A673 (cell line): Measurements from ENCODE around the gene PSMG4. TPM values are rescaled to one million over a fixed set of nuclear protein-coding genes. Genes with fewer than 3 reads are reported as not detected.

Experiments
- BruUV-seq: library from RNA; stranded (reverse); fragments of 400-500 nt; replicated peaks from 2 replicates; lab custom pipeline; 2021; lab: Mats Ljungman, UMichigan
- CTCF ChIA-PET: fragments of 300-600 bp; sonication (Branson Sonifier 250); formaldehyde crosslinking; loops from one replicate; lab custom pipeline; 2022; ENCODE audit warnings: antibody characterized with exemption; lab: Charles Lee
- POLR2A ChIA-PET: fragments of 300-600 bp; sonication (Branson Sonifier 250); formaldehyde crosslinking; loops from one replicate; lab custom pipeline; 2022; ENCODE audit warnings: antibody characterized with exemption; ENCODE audit not compliant: low non-redundant PET; lab: Charles Lee
- DNase-seq: peaks from one replicate; pipeline ENCODE4 v3.0.0-alpha.2; 2015; ENCODE audit warnings: low spot score
- H3K27ac ChIP-seq: fragments of 200-600 bp; sonication (generic); 2 replicates; pipeline ENCODE4 v1.5.1; 2016; ENCODE audit warnings: mixed run types, low read depth, mild to moderate bottlenecking, mixed read lengths, antibody characterized with exemption, low read length; ENCODE audit not compliant: poor library complexity, severe bottlenecking
- H3K27me3 ChIP-seq: fragments of 200-600 bp; sonication (generic); replicated peaks from 2 replicates; pipeline ENCODE4 v1.6.1; 2017; ENCODE audit warnings: mixed run types, low read depth, mild to moderate bottlenecking, mixed read lengths, antibody characterized with exemption, low read length; ENCODE audit not compliant: insufficient read depth, poor library complexity
- H3K36me3 ChIP-seq: fragments of 200-600 bp; sonication (generic); 2 replicates; pipeline ENCODE4 v1.6.1; 2016; ENCODE audit warnings: mixed run types, mild to moderate bottlenecking, mixed read lengths, antibody characterized with exemption, low read length; ENCODE audit not compliant: insufficient read depth, poor library complexity, severe bottlenecking
- H3K4me1 ChIP-seq: fragments of 200-600 bp; sonication (generic); 2 replicates; pipeline ENCODE4 v1.6.1; 2017; ENCODE audit warnings: mixed run types, mild to moderate bottlenecking, mixed read lengths, antibody characterized with exemption, low read length; ENCODE audit not compliant: insufficient read depth, poor library complexity, severe bottlenecking
- H3K4me3 ChIP-seq: fragments of 200-600 bp; sonication (generic); 2 replicates; pipeline ENCODE4 v1.5.1; 2016; ENCODE audit warnings: low read depth, mixed run types, mild to moderate bottlenecking, mixed read lengths, low read length; ENCODE audit not compliant: poor library complexity, severe bottlenecking
- H3K9me3 ChIP-seq: fragments of 200-600 bp; sonication (generic); 2 replicates; pipeline ENCODE4 v1.6.1; 2016; ENCODE audit warnings: mixed run types, low read depth, mild to moderate bottlenecking, mixed read lengths, antibody characterized with exemption, low read length; ENCODE audit not compliant: poor library complexity, severe bottlenecking
- EZH2 ChIP-seq: fragments of 200-600 bp; sonication (generic); IDR thresholded peaks from 2 replicates; pipeline ENCODE4 v1.6.1; 2017; ENCODE audit warnings: borderline replicate concordance, low read depth, mild to moderate bottlenecking, mixed read lengths, antibody characterized with exemption, low read length; ENCODE audit not compliant: poor library complexity, severe bottlenecking
- intact Hi-C: fragments of 100-400 bp; cut with micrococcal nuclease; formaldehyde crosslinking; loops from one replicate; pipeline ENCODE4 v1.10.0; 2022; ENCODE audit not compliant: unreplicated experiment
- total RNA-seq: library from RNA; stranded (reverse); gene quantifications from 2 replicates; pipeline ENCODE4 v1.2.3, GENCODE V29; 2021
- TF ChIP-seq, protein P1 (sequence below): fragments of 300-800, 200-600 bp; sonication (generic); conservative IDR thresholded peaks from 2 replicates; pipeline ENCODE4 v1.5.1; 2017; ENCODE audit warnings: low read depth, mild to moderate bottlenecking, antibody characterized with exemption, low read length, moderate library complexity, mixed read lengths

PSMG4 gene
- total RNA-seq, 1 experiment from 2014 or later: 34.4 TPM

DNA sequence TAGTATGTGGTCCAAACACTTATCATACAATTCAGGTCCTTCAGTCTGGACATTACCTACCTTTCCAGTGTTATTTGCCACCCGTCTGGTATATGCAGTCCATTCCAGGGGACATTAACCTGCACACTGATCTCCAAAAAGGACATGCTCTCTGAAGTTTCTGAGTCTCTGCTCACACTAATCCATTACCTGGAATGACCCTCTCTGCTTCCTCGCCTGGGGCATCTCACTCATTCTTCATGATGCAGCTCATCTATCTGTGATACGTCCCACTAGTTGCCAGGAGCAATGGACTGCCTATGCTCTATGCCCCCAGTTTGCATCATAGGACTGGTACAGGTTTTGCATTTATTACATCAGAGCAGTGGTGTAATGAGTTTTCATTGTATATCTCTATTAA, 25.4 kb upstream of the PSMG4 start:
- CTCF ChIA-PET: no interaction called here
- no peaks in the 10 kb centered on the region for H3K9me3 ChIP-seq

DNA sequence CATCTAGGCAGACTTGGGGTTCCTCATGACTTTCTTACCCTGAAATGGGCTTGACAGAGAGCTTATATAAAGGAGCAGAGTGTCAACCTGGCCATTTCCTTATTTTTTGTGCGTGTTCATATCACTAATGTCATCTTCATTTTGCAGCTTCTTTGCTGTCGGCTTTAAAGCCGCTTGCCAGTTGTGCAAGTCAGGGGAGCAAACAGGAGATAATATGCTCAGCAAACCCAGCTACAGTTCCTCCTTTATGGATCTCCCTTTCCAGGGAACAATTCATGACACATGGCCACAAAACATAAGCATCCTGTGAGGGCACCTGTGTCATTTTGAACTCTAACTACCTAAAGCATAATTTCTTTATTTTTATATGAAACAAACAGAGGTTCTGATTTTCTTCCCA, 24.8 kb upstream of the PSMG4 start:
- H3K4me1 ChIP-seq: peaks cover 8% of the 10 kb centered on the region
- no peaks in the 10 kb centered on the region for H3K9me3 ChIP-seq
- H3K4me3 ChIP-seq: no peak overlapping the region
- no peak for DNase-seq
- ChIA-PET CTCF (no interaction called here), POLR2A (no interaction called here)
- no peaks in the 10 kb centered on the region for H3K36me3 ChIP-seq
- BruUV-seq: no TSS peak
- no peak overlapping the region for H3K27ac ChIP-seq
- no peak for TF ChIP-seq EZH2
- TF ChIP-seq, protein P1, sequence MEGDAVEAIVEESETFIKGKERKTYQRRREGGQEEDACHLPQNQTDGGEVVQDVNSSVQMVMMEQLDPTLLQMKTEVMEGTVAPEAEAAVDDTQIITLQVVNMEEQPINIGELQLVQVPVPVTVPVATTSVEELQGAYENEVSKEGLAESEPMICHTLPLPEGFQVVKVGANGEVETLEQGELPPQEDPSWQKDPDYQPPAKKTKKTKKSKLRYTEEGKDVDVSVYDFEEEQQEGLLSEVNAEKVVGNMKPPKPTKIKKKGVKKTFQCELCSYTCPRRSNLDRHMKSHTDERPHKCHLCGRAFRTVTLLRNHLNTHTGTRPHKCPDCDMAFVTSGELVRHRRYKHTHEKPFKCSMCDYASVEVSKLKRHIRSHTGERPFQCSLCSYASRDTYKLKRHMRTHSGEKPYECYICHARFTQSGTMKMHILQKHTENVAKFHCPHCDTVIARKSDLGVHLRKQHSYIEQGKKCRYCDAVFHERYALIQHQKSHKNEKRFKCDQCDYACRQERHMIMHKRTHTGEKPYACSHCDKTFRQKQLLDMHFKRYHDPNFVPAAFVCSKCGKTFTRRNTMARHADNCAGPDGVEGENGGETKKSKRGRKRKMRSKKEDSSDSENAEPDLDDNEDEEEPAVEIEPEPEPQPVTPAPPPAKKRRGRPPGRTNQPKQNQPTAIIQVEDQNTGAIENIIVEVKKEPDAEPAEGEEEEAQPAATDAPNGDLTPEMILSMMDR: no peak
- peaks cover 8% of the 10 kb centered on the region for H3K27me3 ChIP-seq
- intact Hi-C loops: no loop called here

More for the DNA sequence above, 25.4 kb upstream of the PSMG4 start:
- Histone ChIP-seq H3K4me3 (no peak overlapping the region), H3K4me1 (peaks cover 10% of the 10 kb centered on the region), H3K27me3 (peaks cover 8% of the 10 kb centered on the region), H3K27ac (no peak overlapping the region), H3K36me3 (no peaks in the 10 kb centered on the region)
- BruUV-seq: no TSS peak
- intact Hi-C loops: no loop called here
- no peak for DNase-seq
- no peak for TF ChIP-seq EZH2
- TF ChIP-seq, protein P1: no peak
- POLR2A ChIA-PET: no interaction called here

DNA sequence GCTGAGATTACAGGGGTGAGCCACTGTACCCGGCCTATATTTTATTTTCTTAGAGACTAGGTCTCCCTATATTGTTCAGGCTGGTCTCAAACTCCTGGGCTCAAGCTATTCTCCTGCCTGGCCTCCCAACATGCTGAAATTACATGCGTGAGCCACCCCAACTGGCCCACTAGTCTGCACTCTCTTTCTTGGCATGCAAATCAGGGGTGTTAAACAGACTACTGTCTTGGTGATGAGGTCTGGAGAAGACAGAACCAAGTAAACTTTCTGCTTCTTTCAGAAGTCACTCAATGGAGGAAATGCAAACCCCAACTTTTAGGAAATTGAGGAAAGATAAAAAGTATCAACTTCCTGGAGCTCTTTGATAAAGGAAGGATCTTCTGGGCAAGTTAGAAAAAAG, 23.3 kb upstream of the PSMG4 start:
- Histone ChIP-seq H3K27ac (no peak overlapping the region), H3K4me3 (no peak overlapping the region), H3K9me3 (no peaks in the 10 kb centered on the region), H3K4me1 (no peaks in the 10 kb centered on the region), H3K36me3 (no peaks in the 10 kb centered on the region), H3K27me3 (no peaks in the 10 kb centered on the region)
- POLR2A ChIA-PET: no interaction called here
- no peak for DNase-seq
- no TSS peak for BruUV-seq
- TF ChIP-seq, protein P1: no peak
- TF ChIP-seq EZH2: no peak
- intact Hi-C loops: no loop called here
- CTCF ChIA-PET: no interaction called here
